ENCODE results near the gene THRB.
A peak's percentile ranks its signal among the peaks of the same experiment; 100 is the strongest.

The THRB gene

DNA sequence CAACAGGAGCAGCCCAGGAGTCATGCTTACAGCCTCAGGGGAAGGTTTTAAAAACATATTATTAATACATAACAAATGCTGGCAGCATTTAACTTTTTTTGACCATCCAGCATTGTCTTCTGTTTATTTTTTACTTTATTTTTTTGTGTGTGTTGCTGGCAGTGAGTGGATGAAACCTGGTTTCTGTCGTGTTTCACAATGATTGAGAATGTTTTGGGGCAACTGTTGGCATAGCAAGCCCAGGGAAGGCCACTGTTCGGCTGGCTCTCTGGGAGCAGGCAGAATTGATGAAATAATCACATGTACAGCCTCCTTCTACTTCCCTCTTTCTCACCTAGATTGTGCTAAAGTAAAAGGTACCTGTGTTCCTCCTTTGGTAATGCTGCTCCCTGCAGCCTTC lies 359.4 kb downstream of the THRB start:
- H3K9ac ChIP-seq (ENCODE audit: low read length), result peak overlapping the region; percentile 45
- 88% methylated on average over 2 of the region's 2 CpGs for WGBS
- no peak overlapping the region for H4K8ac ChIP-seq (ENCODE audit: low read length)
- H3K79me1 ChIP-seq (replicated peaks; ENCODE audit: low read length, poor library complexity, severe bottlenecking), result no peaks in the 10 kb centered on the region
- H3K18ac ChIP-seq (ENCODE audit: low read depth in 1 of 2, low read length in 2 of 2), result no peak overlapping the region
- no peaks in the 10 kb centered on the region for H3K4me1 ChIP-seq (ENCODE audit: control insufficient read depth, insufficient read depth, low read depth, low read length)
- no peaks in the 10 kb centered on the region for H3K27me3 ChIP-seq (ENCODE audit: control insufficient read depth in 1 of 2, insufficient read depth in 1 of 2, low read length in 2 of 2)
- no peaks in the 10 kb centered on the region for H3K9me3 ChIP-seq (ENCODE audit: control insufficient read depth, low read length)
- no peak overlapping the region for H2BK12ac ChIP-seq (ENCODE audit: low read length in 2 of 2)
- H3K4me3 ChIP-seq (ENCODE audit: insufficient read depth in 1 of 2, low read depth in 1 of 2, low read length in 2 of 2), result no peak overlapping the region
- no peak overlapping the region for H2BK15ac ChIP-seq (ENCODE audit: low read depth, poor library complexity, severe bottlenecking)
- no peak overlapping the region for H2AFZ ChIP-seq (ENCODE audit: low read depth, low read length)
- no peak overlapping the region for H3K4me2 ChIP-seq (ENCODE audit: low read length, poor library complexity, severe bottlenecking)
- H3K36me3 ChIP-seq (ENCODE audit: control insufficient read depth in 1 of 2, insufficient read depth in 2 of 2, low read depth in 1 of 2, low read length in 2 of 2), result peaks cover 5 to 12% of the 10 kb centered on the region in 2 experiments
- H3K4ac ChIP-seq (ENCODE audit: low read depth in 1 of 2, low read length in 2 of 2), result no peak overlapping the region
- no peak overlapping the region for H3K27ac ChIP-seq (ENCODE audit: low read length, poor library complexity, severe bottlenecking)
- H2BK5ac ChIP-seq (ENCODE audit: low read depth, low read length, poor library complexity, severe bottlenecking), result no peak overlapping the region
- H3K14ac ChIP-seq (ENCODE audit: low read length in 2 of 2), result no peak overlapping the region
- no peak overlapping the region for H3K23ac ChIP-seq (ENCODE audit: low read length in 2 of 2)
- H2AK5ac ChIP-seq (ENCODE audit: low read length, severe bottlenecking), result no peak overlapping the region
- peak; percentile 15 for DNase-seq
- no peak overlapping the region for H2BK120ac ChIP-seq (ENCODE audit: low read depth, low read length)
- no peak overlapping the region for H4K91ac ChIP-seq (ENCODE audit: low read length)

DNA sequence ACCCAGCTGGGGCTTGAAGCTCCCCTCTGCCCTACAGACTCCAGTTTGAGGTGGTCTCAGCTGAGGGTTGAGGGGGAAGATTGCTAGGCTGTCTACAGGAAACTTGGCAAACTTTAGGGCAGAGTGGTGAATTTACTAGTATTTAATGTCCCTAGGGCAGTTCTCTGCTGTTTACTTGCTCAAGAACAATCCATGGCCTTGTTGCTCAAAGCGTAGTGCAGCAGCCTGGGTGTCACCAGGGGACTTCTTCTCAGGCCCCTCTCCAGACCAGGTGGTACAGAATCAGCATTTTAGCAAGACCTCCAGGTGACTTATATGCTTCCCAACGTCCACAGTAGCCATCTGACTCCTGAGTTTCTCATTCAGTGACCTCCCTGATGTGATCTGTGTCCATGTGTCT lies 360.7 kb downstream of the THRB start:
- Histone ChIP-seq H3K4ac (ENCODE audit: low read depth in 1 of 2, low read length in 2 of 2) (no peak overlapping the region), H3K9me3 (ENCODE audit: control insufficient read depth, low read length) (no peaks in the 10 kb centered on the region), H3K4me1 (ENCODE audit: control insufficient read depth, insufficient read depth, low read depth, low read length) (no peaks in the 10 kb centered on the region), H3K27ac (ENCODE audit: low read length, poor library complexity, severe bottlenecking) (no peak overlapping the region), H2BK12ac (ENCODE audit: low read length in 2 of 2) (no peak overlapping the region), H3K4me3 (ENCODE audit: insufficient read depth in 1 of 2, low read depth in 1 of 2, low read length in 2 of 2) (no peak overlapping the region), H4K91ac (ENCODE audit: low read length) (no peak overlapping the region), H2BK120ac (ENCODE audit: low read depth, low read length) (no peak overlapping the region), H2AK5ac (ENCODE audit: low read length, severe bottlenecking) (no peak overlapping the region), H2BK5ac (ENCODE audit: low read depth, low read length, poor library complexity, severe bottlenecking) (no peak overlapping the region), H3K23ac (ENCODE audit: low read length in 2 of 2) (no peak overlapping the region), H3K36me3 (ENCODE audit: control insufficient read depth in 1 of 2, insufficient read depth in 2 of 2, low read depth in 1 of 2, low read length in 2 of 2) (peaks cover 5 to 12% of the 10 kb centered on the region in 2 experiments), H3K14ac (ENCODE audit: low read length in 2 of 2) (no peak overlapping the region), H2AFZ (ENCODE audit: low read depth, low read length) (no peak overlapping the region), H3K4me2 (ENCODE audit: low read length, poor library complexity, severe bottlenecking) (no peak overlapping the region), H4K8ac (ENCODE audit: low read length) (no peak overlapping the region), H3K79me1 (replicated peaks; ENCODE audit: low read length, poor library complexity, severe bottlenecking) (no peaks in the 10 kb centered on the region), H3K9ac (ENCODE audit: low read length) (no peak overlapping the region), H3K18ac (ENCODE audit: low read depth in 1 of 2, low read length in 2 of 2) (no peak overlapping the region), H2BK15ac (ENCODE audit: low read depth, poor library complexity, severe bottlenecking) (no peak overlapping the region), H3K27me3 (ENCODE audit: control insufficient read depth in 1 of 2, insufficient read depth in 1 of 2, low read length in 2 of 2) (no peaks in the 10 kb centered on the region)
- DNase-seq, result no peak
- WGBS, result 76% methylated on average over 2 of the region's 2 CpGs

DNA sequence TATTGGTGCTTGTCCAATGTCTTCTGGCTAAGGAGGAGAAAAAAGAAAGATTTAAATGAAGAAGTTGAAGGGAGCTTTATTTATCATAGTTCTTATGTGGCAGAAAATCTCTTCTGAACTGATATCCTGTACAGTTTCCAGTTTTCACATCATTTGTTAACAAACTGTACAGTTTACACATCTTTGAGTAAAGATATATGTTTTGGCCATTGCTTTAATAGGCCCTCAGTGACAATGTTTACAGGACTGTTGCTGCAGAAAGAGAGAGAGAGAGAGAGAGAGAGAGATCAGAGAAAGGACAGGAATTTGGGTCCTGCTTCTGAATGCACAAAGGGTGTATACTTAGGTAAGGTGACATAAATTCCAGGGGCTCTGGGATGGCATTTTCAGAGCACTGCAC lies 361.2 kb downstream of the THRB start:
- H2AFZ ChIP-seq (ENCODE audit: low read depth, low read length), result no peak overlapping the region
- no peak for DNase-seq
- no peak overlapping the region for H3K23ac ChIP-seq (ENCODE audit: low read length in 2 of 2)
- no peak overlapping the region for H3K4me3 ChIP-seq (ENCODE audit: insufficient read depth in 1 of 2, low read depth in 1 of 2, low read length in 2 of 2)
- no peak overlapping the region for H3K4me2 ChIP-seq (ENCODE audit: low read length, poor library complexity, severe bottlenecking)
- H2AK5ac ChIP-seq (ENCODE audit: low read length, severe bottlenecking), result no peak overlapping the region
- H2BK15ac ChIP-seq (ENCODE audit: low read depth, poor library complexity, severe bottlenecking), result no peak overlapping the region
- H3K9ac ChIP-seq (ENCODE audit: low read length), result no peak overlapping the region
- H3K4me1 ChIP-seq (ENCODE audit: control insufficient read depth, insufficient read depth, low read depth, low read length), result no peaks in the 10 kb centered on the region
- H3K9me3 ChIP-seq (ENCODE audit: control insufficient read depth, low read length), result no peaks in the 10 kb centered on the region
- no peak overlapping the region for H3K14ac ChIP-seq (ENCODE audit: low read length in 2 of 2)
- no peak overlapping the region for H2BK5ac ChIP-seq (ENCODE audit: low read depth, low read length, poor library complexity, severe bottlenecking)
- H3K27me3 ChIP-seq (ENCODE audit: control insufficient read depth in 1 of 2, insufficient read depth in 1 of 2, low read length in 2 of 2), result no peaks in the 10 kb centered on the region
- H3K18ac ChIP-seq (ENCODE audit: low read depth in 1 of 2, low read length in 2 of 2), result no peak overlapping the region
- no peak overlapping the region for H3K4ac ChIP-seq (ENCODE audit: low read depth in 1 of 2, low read length in 2 of 2)
- no peak overlapping the region for H2BK120ac ChIP-seq (ENCODE audit: low read depth, low read length)
- no peak overlapping the region for H3K27ac ChIP-seq (ENCODE audit: low read length, poor library complexity, severe bottlenecking)
- peaks cover 5 to 12% of the 10 kb centered on the region in 2 experiments for H3K36me3 ChIP-seq (ENCODE audit: control insufficient read depth in 1 of 2, insufficient read depth in 2 of 2, low read depth in 1 of 2, low read length in 2 of 2)
- no peak overlapping the region for H4K8ac ChIP-seq (ENCODE audit: low read length)
- no peak overlapping the region for H4K91ac ChIP-seq (ENCODE audit: low read length)
- no peaks in the 10 kb centered on the region for H3K79me1 ChIP-seq (replicated peaks; ENCODE audit: low read length, poor library complexity, severe bottlenecking)
- peak overlapping the region in 1 of 2 experiments; percentile 57 for H2BK12ac ChIP-seq (ENCODE audit: low read length in 2 of 2)

DNA sequence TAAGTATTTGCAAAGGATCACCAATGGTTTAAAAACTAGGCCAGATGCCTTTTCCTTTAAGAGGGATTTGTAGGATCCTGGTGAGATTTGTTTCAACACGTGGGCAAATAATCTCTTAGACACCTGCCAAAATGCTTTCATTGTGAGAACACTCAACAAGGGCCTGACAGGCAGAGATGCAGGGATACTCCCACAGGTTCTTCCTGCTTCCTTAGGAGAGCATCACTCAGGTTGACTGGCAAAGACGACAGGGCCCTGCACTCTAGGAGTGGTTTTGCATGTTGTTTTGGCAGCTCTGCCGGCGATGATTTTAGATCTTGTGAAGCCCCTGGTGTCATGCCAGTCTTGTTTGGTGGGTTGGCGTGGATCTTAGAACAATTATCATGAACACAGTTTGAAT lies 365.1 kb downstream of the THRB start:
- no peak overlapping the region for H3K23ac ChIP-seq (ENCODE audit: low read length in 2 of 2)
- H2AFZ ChIP-seq (ENCODE audit: low read depth, low read length), result no peak overlapping the region
- peaks cover 2% of the 10 kb centered on the region for H3K4me1 ChIP-seq (ENCODE audit: control insufficient read depth, insufficient read depth, low read depth, low read length)
- no peak overlapping the region for H4K8ac ChIP-seq (ENCODE audit: low read length)
- no peaks in the 10 kb centered on the region for H3K27me3 ChIP-seq (ENCODE audit: control insufficient read depth in 1 of 2, insufficient read depth in 1 of 2, low read length in 2 of 2)
- H3K4me2 ChIP-seq (ENCODE audit: low read length, poor library complexity, severe bottlenecking), result no peak overlapping the region
- no peak overlapping the region for H3K4me3 ChIP-seq (ENCODE audit: insufficient read depth in 1 of 2, low read depth in 1 of 2, low read length in 2 of 2)
- no peak overlapping the region for H4K91ac ChIP-seq (ENCODE audit: low read length)
- no peak overlapping the region for H2BK120ac ChIP-seq (ENCODE audit: low read depth, low read length)
- peaks cover 5 to 12% of the 10 kb centered on the region in 2 experiments for H3K36me3 ChIP-seq (ENCODE audit: control insufficient read depth in 1 of 2, insufficient read depth in 2 of 2, low read depth in 1 of 2, low read length in 2 of 2)
- no peak overlapping the region for H2BK15ac ChIP-seq (ENCODE audit: low read depth, poor library complexity, severe bottlenecking)
- no peak overlapping the region for H2AK5ac ChIP-seq (ENCODE audit: low read length, severe bottlenecking)
- H2BK12ac ChIP-seq (ENCODE audit: low read length in 2 of 2), result no peak overlapping the region
- H3K18ac ChIP-seq (ENCODE audit: low read depth in 1 of 2, low read length in 2 of 2), result no peak overlapping the region
- H3K9ac ChIP-seq (ENCODE audit: low read length), result no peak overlapping the region
- no peak overlapping the region for H3K4ac ChIP-seq (ENCODE audit: low read depth in 1 of 2, low read length in 2 of 2)
- H3K9me3 ChIP-seq (ENCODE audit: control insufficient read depth, low read length), result no peaks in the 10 kb centered on the region
- H3K79me1 ChIP-seq (replicated peaks; ENCODE audit: low read length, poor library complexity, severe bottlenecking), result no peaks in the 10 kb centered on the region
- H2BK5ac ChIP-seq (ENCODE audit: low read depth, low read length, poor library complexity, severe bottlenecking), result no peak overlapping the region
- no peak overlapping the region for H3K14ac ChIP-seq (ENCODE audit: low read length in 2 of 2)
- WGBS, result 86% methylated on average over 5 of the region's 5 CpGs
- no peak overlapping the region for H3K27ac ChIP-seq (ENCODE audit: low read length, poor library complexity, severe bottlenecking)
- no peak for DNase-seq
